CD14-positive monocyte (primary cell): ENCODE results near the gene SUMO3. TPM values are rescaled to one million over a fixed set of nuclear protein-coding genes. Genes with fewer than 3 reads are reported as not detected.

Source experiments
- DNase-seq, 3 donors: peaks; one replicate each; pipeline ENCODE4 v3.0.0-alpha.2; 2011 to 2022
- H2AFZ ChIP-seq: 2 replicates; pipeline ENCODE4 v1.6.0; 2012; ENCODE audit warnings: mild to moderate bottlenecking, low read depth, low read length, inconsistent platforms; ENCODE audit not compliant: insufficient read depth, poor library complexity, severe bottlenecking
- H3K27ac ChIP-seq, 2 donors: 1 replicate in 1 of 2; 2 replicates in 1 of 2; pipeline ENCODE4 v1.5.1; 2012 to 2013; ENCODE audit warnings: low read length in 2 of 2, control low read depth in 1 of 2, inconsistent platforms in 1 of 2, low read depth in 1 of 2, mild to moderate bottlenecking in 1 of 2
- H3K27me3 ChIP-seq, 2 donors: one replicate each; pipeline versions ENCODE4 v1.6.0 to v1.6.1; 2011 to 2013; ENCODE audit warnings: low read length in 2 of 2; ENCODE audit not compliant: control insufficient read depth in 2 of 2, insufficient read depth in 2 of 2
- H3K36me3 ChIP-seq, 2 donors: replicated peaks in 1 of 2; 1 replicate in 1 of 2; 2 replicates in 1 of 2; pipeline versions ENCODE4 v1.5.1 to v1.6.1; 2012 to 2013; ENCODE audit warnings: low read length in 2 of 2, control low read depth in 1 of 2, inconsistent platforms in 1 of 2, mild to moderate bottlenecking in 1 of 2; ENCODE audit not compliant: insufficient read depth in 2 of 2, control insufficient read depth in 1 of 2
- H3K4me1 ChIP-seq, 2 donors: 1 replicate in 1 of 2; 2 replicates in 1 of 2; pipeline versions ENCODE4 v1.5.1 to v1.6.1; 2012 to 2013; ENCODE audit warnings: low read length in 2 of 2, control low read depth in 1 of 2, inconsistent platforms in 1 of 2, mild to moderate bottlenecking in 1 of 2, moderate library complexity in 1 of 2; ENCODE audit not compliant: insufficient read depth in 2 of 2, control insufficient read depth in 1 of 2
- H3K4me2 ChIP-seq: replicated peaks from 2 replicates; pipeline ENCODE3; 2012; ENCODE audit warnings: low read length, moderate library complexity, mild to moderate bottlenecking; ENCODE audit not compliant: poor library complexity, severe bottlenecking; ENCODE audit errors: extremely low read depth
- H3K4me3 ChIP-seq, 3 experiments: fragments of 200-600 bp in 1 of 3; sonication (generic) in 1 of 3; replicated peaks in 1 of 3; 1 replicate in 2 of 3; 2 replicates in 1 of 3; pipeline ENCODE4 v1.5.1; 2011 to 2013; ENCODE audit warnings: low read length in 3 of 3, mild to moderate bottlenecking in 3 of 3, control low read depth in 2 of 3, low read depth in 2 of 3, inconsistent platforms in 1 of 3, moderate library complexity in 1 of 3
- H3K79me2 ChIP-seq: 2 replicates; pipeline ENCODE4 v1.6.0; 2012; ENCODE audit warnings: mild to moderate bottlenecking, control low read depth, inconsistent platforms, low read length, moderate library complexity; ENCODE audit not compliant: insufficient read depth
- H3K9ac ChIP-seq: 2 replicates; pipeline ENCODE4 v1.6.0; 2017; ENCODE audit warnings: low read length, mild to moderate bottlenecking; ENCODE audit not compliant: insufficient read depth, poor library complexity, severe bottlenecking
- H3K9me3 ChIP-seq, 2 donors: replicated peaks in 1 of 2; 1 replicate in 1 of 2; 2 replicates in 1 of 2; pipeline versions ENCODE4 v1.5.1 to v1.6.1; 2012 to 2013; ENCODE audit warnings: low read length in 2 of 2, control low read depth in 1 of 2; ENCODE audit not compliant: control insufficient read depth in 1 of 2, insufficient read depth in 1 of 2
- H4K20me1 ChIP-seq: 2 replicates; pipeline ENCODE4 v1.6.0; 2012; ENCODE audit warnings: mild to moderate bottlenecking, low read length, control low read depth, moderate library complexity; ENCODE audit not compliant: insufficient read depth
- H3K27ac Mint-ChIP-seq, 7 donors: one replicate each; pipeline ENCODE4 v1.8.0; 2020; ENCODE audit warnings: mild to moderate bottlenecking in 7 of 7, mixed read lengths in 7 of 7, moderate library complexity in 6 of 7, inconsistent platforms in 2 of 7
- H3K27me3 Mint-ChIP-seq, 3 donors: one replicate each; pipeline ENCODE4 v1.8.0; 2021 to 2022; ENCODE audit warnings: low read depth in 3 of 3, mild to moderate bottlenecking in 3 of 3, mixed read lengths in 3 of 3, moderate library complexity in 3 of 3, inconsistent platforms in 1 of 3
- H3K36me3 Mint-ChIP-seq, 2 donors: one replicate each; pipeline ENCODE4 v1.8.0; 2020; ENCODE audit warnings: mixed read lengths in 2 of 2, inconsistent platforms in 1 of 2, mild to moderate bottlenecking in 1 of 2
- H3K4me1 Mint-ChIP-seq: one replicate; pipeline ENCODE4 v1.8.0; 2020; ENCODE audit warnings: mild to moderate bottlenecking, mixed read lengths
- H3K4me3 Mint-ChIP-seq, 2 donors: one replicate each; pipeline ENCODE4 v1.8.0; 2020; ENCODE audit warnings: mild to moderate bottlenecking in 2 of 2, mixed read lengths in 2 of 2, moderate library complexity in 1 of 2
- H3K9me3 Mint-ChIP-seq, 7 donors: one replicate each; pipeline ENCODE4 v1.8.0; 2020 to 2022; ENCODE audit warnings: mixed read lengths in 7 of 7, mild to moderate bottlenecking in 6 of 7, moderate library complexity in 6 of 7, inconsistent platforms in 2 of 7
- CTCF ChIP-seq: fragments of 200-600 bp; IDR thresholded peaks from one replicate; pipeline ENCODE4 v1.8.0; 2022; ENCODE audit warnings: antibody characterized with exemption, mild to moderate bottlenecking
- WGBS: methylation state at CpG from one replicate; pipeline ENCODE4 v1.1.5; 2013; ENCODE audit warnings: missing lambda C conversion rate; ENCODE audit not compliant: insufficient coverage; 5-methylcytosine and 5-hydroxymethylcytosine counted together
- intact Hi-C, 2 donors: fragments of 100-400 bp; cut with micrococcal nuclease; formaldehyde crosslinking; loops; one replicate each; pipeline versions ENCODE4 v1.15.0 to v1.15.1; 2023
- polyA plus RNA-seq, 3 donors: library from polyadenylated mRNA; depleted of rRNA in 1 of 3; unstranded in 2 of 3; stranded (reverse) in 1 of 3; fragments of 300-500 nt in 2 of 3; fragments of >200 nt in 1 of 3; fragmentation: Illumina TruSeq in 2 of 3; gene quantifications; 1 replicate in 2 of 3; 2 replicates in 1 of 3; pipeline ENCODE4 v1.2.3, GENCODE V29; 2012 to 2021

SUMO3 gene
- polyA plus RNA-seq, 3 donors = 70.9 to 112 (median 109) TPM

- Histone ChIP-seq H3K4me3 (no peak overlapping the region), H3K27me3 (no peaks in the 10 kb centered on the region), H3K4me1 (no peaks in the 10 kb centered on the region), H2AFZ (no peak overlapping the region), H3K79me2 (peaks cover 9% of the 10 kb centered on the region), H4K20me1 (peaks cover 28% of the 10 kb centered on the region), H3K9me3 (no peaks in the 10 kb centered on the region), H3K36me3 (peaks cover 31 to 92% of the 10 kb centered on the region in 2 donors), H3K27ac (no peak overlapping the region), H3K9ac (no peak overlapping the region), H3K4me2 (no peak overlapping the region)
- H3K4me3 Mint-ChIP-seq = no peak overlapping the region
- no peak for DNase-seq
- H3K4me1 Mint-ChIP-seq = no peaks in the 10 kb centered on the region
- H3K9me3 Mint-ChIP-seq = no peaks in the 10 kb centered on the region
- no peaks in the 10 kb centered on the region for H3K27me3 Mint-ChIP-seq
- no peak for TF ChIP-seq CTCF
- WGBS = 94% methylated on average over 6 of the region's 7 CpGs
- no peak overlapping the region for H3K27ac Mint-ChIP-seq
- peaks cover 52 to 63% of the 10 kb centered on the region in 2 donors for H3K36me3 Mint-ChIP-seq
- intact Hi-C loops = no loop called here
Observed at GRCh38 chr21:44780137-44780502, 37.7 kb downstream of the SUMO3 start.

DNA sequence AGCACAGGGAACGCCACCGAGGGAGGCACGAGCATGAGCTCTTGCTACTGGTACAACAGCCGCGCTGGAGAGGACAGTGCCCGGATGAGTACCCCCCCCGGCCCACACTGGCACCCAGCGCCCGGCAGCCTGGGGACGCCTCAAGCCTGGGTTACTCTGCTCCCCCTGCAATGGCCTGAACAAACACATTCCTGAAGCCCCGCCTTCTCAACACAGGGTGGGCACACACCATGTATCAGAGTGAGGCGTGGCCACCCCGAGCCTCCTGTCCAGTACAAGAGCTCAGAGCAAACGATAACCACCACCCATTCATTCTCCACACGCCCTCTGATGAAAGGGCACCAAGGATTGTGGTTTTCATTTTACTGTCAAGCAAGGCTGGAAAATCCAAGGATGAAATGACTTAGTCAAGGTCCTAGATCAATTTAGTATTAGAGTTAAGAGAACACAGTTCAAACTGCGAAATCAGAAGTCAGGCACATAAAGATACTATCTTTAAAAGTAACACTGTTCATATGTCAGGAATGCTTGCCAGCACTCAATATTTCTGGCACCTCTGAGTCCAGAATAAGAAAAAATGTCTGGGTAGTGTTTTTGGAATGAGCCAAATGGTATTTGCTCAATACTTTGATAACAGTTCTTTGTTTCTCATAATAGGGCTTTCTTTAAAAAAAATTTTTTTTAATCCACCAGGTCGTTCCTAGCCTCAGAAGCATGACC, 38.3 kb downstream of the SUMO3 start:
- intact Hi-C loops = no loop called here
- no peaks in the 10 kb centered on the region for H3K27me3 Mint-ChIP-seq
- no peak for DNase-seq
- H3K4me1 Mint-ChIP-seq = no peaks in the 10 kb centered on the region
- H3K27me3 ChIP-seq = no peaks in the 10 kb centered on the region
- no peak overlapping the region for H3K4me3 ChIP-seq
- 99% methylated on average over 11 of the region's 17 CpGs for WGBS
- no peak overlapping the region for H2AFZ ChIP-seq
- H3K36me3 Mint-ChIP-seq = peaks cover 57 to 63% of the 10 kb centered on the region in 2 donors
- no peak overlapping the region for H3K27ac Mint-ChIP-seq
- no peak overlapping the region for H3K4me2 ChIP-seq
- no peaks in the 10 kb centered on the region for H3K9me3 ChIP-seq
- H3K9me3 Mint-ChIP-seq = no peaks in the 10 kb centered on the region
- H3K79me2 ChIP-seq = peaks cover 4% of the 10 kb centered on the region
- no peaks in the 10 kb centered on the region for H3K4me1 ChIP-seq
- no peak for TF ChIP-seq CTCF
- H3K9ac ChIP-seq = no peak overlapping the region
- H3K27ac ChIP-seq = no peak overlapping the region
- H3K36me3 ChIP-seq = peaks cover 32 to 92% of the 10 kb centered on the region in 2 donors
- H3K4me3 Mint-ChIP-seq = no peak overlapping the region
- peaks cover 23% of the 10 kb centered on the region for H4K20me1 ChIP-seq
